Cerebellar nuclear complex (tissue), 1 donor: ENCODE data around the gene ALDH1A3.

Source experiments
- DNase-seq, 2 experiments: peaks; one replicate each; lab custom pipeline; 2025; lab: John Stamatoyannopoulos, UW

ALDH1A3 gene

DNA sequence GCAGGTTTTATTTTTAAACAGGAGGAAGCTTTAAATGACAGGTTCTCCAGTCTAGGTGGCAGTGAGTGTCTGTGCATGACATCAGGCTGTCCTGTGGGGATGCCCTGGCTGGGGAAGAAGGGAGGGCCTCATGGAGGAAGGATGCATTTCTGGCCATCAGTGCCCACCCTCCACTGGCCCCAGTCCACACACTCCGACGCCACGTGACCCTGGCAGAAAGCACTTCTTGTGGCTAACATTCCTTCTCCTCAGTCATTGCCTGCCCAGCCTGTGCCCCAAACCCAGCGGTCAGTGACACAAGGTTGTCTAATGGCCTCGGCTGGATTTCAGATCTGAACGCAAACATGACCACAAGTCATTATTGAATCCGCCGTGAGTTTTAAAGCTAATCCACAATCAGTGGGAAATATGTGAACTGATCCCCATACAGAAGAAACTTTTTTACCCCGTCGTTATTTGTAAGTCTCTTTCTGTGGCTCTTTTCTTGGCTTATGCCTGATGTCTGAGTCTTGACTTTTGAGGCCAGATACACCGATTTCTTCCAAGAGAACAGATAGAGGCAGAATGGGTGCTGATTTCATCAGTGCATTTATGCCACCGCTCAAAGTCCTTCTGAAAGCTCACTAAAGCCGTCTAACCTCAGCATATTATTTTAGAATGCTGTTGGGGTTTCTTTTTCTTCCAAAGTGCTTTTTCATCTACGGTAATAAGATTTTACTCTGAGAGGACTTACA is 22.2 kb downstream of the ALDH1A3 start:
- DNase-seq, result no peak

DNA sequence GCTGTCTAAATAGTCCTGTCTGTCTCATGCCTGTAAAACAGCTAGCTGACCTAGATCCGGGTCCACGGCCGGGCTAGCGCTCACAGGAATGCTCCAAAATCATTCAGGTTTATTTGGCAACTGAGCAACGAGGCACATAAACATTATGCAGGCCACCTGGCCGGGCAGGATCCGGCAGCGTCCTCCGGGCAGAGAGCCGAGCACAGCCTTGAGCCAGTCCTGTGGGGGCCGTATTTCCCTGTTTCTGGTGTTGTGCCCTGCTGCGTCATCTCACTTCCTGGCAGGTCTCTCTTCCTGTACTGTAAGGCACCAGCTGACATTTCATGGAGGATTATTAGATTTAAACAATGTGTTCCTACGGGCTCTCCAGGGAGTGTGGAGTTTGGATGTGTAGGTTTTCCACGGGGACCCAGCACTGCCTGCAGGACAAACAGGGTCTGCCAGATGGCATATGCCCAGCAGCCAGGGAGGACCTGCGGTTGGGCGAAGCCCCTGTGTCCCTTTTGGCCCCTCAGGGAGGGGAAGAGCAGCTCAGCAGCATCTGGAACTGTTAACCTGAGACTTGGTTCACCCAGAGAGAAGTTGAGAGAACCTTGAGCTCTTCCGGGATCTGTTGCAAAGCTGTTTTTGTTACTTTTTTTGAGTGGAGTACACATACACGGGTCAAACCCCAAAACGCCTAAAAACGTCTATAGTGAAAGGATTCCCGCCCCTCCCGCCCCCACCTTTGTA is 23.0 kb downstream of the ALDH1A3 start:
- DNase-seq, result peak; percentile 86 to 95

DNA sequence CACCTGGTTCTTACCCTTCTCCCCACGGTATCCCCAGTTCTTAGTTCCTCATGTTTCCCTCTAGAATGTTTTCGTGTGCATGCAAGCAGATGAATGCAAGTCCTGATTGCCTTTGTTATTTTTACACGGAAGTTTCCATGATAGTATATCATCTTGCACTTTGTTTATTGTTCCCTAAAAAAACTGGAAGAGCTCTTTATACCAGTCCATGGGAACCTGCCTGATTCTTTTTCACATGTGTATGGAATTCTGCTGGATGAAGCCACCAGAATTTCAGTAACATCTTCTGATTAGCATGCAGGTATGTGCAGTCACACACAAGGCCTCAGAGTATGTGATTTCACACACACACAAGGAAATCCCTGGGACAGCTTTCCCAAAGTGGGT is 23.5 kb downstream of the ALDH1A3 start:
- DNase-seq, result no peak

DNA sequence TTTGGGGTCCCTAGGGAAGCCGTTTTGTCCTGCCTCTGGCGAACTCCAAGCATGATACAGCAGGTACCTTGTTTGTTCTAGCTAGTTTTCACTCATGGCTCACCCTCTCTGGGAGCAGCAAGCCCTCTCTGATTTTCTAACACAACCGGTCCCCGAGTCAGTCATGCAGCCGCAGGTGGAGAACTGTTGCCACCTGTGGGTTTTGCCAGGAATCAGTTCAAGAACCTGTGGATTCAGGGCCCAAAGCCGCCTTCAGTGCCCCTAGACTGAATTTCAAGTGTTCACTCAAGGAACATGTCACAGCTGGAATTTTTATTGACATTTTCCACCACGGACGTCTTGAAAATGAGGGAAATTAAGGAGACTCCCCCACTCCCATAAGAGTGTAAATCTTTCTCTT is 26.2 kb downstream of the ALDH1A3 start:
- DNase-seq, result no peak

DNA sequence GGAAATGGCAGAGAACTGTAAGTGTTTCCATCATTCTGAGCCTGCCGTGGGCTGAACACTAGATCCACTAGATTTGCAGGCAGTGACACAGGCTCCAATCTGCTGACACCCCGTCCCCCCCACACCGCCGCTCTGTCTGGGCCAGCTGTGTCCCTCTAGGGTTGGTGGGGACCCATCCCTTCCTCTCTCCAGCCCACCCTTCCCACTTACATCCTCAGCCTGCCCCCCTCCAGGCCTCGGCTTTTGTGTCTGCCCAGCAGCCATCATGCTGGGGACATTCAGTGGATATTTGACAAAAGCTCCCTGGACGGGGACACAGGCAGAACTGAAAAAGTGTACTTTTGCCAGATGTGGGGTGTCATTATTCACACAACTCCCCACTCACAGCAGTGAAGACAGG is 28.8 kb downstream of the ALDH1A3 start:
- no peak for DNase-seq

DNA sequence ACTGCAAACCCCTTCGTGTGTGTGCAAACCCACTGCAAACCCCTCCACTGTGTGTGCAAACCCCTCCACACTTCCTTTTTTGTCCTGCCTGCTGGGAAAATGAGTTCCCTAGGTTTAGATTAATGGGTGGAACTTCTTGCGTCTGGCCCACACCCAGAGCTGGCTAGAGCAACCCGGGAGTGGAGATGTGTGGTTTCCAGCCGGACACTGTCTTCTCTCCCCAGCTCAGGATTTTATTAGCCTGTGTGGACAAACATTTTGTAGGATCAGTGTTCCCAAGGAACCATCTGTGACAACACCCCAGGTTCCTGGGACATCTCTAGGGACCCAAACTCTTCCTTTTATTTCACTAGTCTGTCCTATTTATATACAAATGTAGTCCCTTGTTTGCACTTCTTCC is 29.9 kb downstream of the ALDH1A3 start:
- DNase-seq, result no peak

DNA sequence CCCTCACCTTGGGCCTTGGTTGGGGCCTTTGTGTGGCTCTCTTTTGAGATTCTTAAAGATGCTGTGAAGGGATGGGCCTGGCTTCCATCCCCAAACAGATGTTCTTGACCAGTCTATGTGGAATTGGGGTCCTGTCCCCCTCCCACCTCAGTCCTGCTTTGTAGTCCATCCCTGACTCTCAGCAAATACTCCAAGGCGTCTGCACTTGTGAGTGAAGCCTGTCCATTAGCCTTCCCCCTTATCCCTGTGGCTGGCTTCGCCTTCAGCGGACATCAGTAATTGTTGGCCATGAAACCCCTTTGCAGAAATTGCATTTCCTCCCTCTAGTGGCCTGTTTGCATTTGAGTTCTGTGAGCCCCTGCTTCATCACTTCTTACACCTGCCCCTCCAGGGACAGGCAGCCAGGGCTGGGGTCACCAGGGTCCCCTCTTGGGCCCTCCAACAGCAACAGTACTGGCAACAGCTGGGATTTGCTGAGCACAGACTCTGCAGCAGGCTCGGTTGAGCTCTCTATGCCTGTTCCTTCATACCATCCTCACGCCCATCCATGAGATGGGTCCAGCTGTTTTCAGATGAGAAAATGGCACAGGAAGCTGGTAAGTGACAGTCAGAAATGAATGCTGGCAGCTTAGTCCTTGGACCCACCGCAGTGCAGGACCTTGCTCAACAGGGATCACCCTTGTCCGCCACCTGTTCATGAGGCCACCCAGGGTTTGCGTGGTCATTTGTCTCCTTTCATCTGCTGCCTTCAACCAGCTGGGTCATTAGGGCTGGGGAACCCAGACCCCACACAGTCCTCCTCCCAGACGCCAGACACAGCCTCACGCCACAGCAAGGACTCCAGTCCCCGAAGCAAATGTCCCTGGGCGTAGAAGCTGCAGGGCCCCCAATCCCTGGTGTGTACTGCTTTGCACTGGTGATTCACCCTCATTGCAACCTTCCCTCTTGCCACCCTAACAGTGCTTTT is 30.6 kb downstream of the ALDH1A3 start:
- DNase-seq, result no peak

DNA sequence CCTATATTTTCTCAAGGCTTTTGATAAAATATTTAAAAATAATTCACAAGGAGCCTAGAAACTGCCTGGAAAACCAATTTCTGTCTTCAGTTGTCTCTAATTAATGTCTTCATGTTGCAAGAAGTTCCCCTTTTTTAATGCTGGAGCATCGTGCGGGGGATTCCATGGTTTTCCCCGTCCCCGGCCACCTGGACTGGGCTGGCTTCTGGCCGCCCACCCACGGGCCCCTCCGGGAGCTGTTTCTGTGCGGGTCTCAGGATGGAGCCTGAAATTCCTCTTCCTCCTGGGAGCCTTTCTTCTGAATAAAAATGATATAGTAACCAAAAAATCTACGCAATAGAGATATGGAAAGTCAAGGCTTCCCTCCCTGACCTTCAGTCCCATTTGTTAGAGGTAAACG is 31.5 kb downstream of the ALDH1A3 start:
- DNase-seq, result no peak

DNA sequence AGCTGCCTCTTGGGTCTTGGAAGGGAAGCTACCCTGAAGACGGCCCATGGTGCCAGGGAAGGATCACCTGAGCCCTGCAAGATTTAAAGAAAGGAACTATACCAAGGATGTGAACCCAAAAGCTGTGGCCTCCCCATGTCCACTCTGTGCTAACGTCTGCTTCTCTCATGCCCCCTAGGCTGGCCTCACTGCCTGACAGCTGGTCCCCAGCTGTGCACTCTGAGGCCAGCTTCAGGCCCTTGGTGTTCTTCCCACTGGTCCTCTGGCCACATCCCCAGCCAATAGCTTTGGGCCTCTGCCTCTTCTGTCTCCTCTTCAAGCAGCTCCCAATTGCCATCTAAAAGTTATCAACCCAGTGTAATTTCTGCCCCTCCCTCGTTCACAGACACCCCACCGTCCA is 34.3 kb downstream of the ALDH1A3 start:
- DNase-seq, result no peak

DNA sequence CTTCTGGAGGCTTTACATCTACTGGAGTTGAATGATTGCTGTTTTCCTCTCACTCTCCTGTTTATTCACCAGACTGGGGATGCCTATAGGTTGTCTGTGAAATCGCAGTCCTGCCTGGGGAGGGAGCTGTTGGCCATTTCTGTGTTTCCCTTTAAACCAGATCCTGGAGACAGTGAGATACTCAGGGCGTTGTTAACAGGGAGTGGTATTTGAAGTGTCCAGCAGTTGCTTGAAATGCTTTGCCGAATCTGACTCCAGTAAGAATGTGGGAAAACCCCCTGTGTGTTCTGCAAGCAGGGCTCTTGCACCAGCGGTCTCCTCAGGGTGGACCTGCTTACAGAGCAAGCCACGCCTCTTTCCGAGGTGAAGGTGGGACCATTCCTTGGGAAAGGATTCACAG is 35.2 kb downstream of the ALDH1A3 start:
- DNase-seq, result no peak

DNA sequence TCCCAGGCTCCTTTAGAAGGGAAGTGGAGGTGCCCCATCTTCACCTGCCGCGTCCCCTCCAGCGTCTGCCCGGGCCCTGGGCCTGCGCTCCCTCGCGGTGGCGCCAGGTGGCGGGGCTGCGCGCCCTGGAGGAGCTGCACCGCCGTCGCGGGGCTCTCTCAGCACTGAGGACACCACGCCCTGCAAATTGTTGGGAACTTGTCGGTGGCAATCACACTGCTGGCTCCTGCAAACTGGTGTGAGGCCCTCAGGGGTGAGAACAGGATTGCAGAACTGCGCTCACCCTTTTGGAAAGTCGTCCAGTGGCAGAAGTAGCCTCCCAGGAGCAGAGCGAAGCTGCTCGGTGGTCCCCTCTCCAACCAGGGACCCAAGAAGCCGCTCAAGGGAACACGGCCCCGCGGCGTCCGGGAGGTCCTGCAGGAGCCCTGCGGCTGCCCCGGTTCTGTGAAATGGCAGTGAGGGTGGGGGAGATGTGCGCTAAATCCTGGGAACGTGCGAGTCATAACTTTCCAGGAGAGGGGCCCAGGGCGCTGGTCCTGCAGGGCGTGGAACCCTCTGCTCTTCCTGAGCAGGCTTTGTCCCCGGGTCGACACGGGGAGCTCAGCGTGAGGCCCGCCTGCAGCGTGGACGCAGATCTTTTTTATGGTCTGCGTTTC is 38.5 kb downstream of the ALDH1A3 start:
- DNase-seq, result no peak

DNA sequence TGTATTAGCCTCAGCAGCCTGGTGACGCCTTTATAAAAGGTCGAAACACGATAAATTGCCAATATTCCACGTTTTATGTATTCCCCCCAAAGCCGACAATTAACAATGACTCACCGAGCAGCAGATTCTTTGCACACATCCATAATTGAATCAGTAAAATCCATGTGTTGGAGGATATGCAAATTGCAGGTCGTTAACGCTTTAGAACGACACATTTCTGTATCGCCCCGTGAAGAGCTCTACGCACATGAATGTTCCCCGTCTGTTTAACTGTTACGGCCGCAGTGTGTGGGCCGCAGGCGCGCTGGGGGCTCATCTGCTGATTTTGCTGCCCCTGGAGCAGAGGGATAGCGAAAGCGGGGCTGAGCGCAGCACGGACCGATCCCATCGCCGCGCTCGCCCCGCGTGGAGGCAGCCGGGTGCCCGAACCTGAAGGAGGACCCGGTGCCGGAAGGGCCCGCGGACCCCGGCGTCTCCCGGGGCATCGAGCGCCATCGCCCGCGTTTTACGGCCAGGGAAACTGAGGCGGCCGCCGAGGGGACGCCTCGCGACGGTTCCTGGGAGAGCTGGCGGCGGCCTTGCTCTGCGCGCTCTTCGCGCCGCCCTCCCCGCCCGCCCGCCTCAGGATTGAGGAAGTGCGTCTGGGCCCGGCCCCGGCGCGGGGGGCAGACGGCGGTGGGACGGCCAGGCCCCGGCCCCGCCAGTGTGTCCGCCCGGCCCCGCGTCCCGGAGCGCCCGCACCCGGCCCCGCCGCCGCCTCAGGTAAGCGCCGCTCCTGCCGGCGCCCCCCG is 39.3 kb downstream of the ALDH1A3 start, which contains the start of gene LRRK1:
TSS of gene LRRK1 (plus strand) at position 668 of the 791 bp plus-strand sequence. CDS start 5,276 bp downstream, outside the sequence.
- no peak for DNase-seq

DNA sequence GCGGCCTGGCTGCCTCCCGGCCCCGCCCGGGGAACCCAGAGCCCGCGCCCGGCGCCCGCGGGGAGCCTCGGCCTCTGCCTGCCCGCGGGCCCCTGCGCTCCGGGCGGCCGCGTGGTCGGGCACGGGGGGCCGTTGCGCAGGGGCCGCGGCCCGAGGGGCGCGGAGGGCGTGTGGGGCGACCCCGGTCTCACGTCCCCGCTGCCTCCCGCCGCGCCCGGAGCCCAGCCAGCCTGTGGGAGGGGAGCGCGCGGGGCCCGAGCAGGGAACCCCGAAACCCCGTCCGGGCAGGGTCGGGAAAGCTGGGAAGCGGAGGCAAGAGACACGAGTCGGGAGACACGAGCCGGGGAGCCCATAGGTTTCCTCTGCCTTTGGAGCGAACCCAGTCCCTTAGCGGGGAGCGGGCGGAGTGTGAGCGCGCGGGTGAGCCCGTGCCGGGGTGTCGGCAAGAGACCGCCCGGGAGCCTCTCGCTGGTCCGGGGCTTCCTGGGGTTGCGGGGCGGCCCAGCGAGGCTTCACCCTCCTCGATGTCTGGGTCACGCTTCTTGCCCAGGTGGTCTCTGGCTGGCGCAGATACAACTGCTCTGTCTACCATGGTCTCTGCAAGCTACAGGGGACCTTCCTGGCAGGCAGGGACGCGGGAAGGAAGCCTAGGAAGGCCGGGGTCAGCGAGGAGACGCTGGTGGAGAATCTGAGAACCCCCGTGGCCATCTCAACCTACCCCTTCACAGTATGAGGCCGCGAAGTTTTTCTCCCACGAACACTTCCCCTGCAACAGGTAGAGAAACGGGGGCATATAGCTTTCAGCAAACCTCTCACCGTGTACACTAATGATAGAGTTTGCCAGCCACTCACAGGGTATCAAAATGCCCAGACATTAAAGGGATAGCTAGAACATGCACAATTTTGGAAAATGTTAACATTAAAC is 40.1 kb downstream of the ALDH1A3 start:
- no peak for DNase-seq

DNA sequence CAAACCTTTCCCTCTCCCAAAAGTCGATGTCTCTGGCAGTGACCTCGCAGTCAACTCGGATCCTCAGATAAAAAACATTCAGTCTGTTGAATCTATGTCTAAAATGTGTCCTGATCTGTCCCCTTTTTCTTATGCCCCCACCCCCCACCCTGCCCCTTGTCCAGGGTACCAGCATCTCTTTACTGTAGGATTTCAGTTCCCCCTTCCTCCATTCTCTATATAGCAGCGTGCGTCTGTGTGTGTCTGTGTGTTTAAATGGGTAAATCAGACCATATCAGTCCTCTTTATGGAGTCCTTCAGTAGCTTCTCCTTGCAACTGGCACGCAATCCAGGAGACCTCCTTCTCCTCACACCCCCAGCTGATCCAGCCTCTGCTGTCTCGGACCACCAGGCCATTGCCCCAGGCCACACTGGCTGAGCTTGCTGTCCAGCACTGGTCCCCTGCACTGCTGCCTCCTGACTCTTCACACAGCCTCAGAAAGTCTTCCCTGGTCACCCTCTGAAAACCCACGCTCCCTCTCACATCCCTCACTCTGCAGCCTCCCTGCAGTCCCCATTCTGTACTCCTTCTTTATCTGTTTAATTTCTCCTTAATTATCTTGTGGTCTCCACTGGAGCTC is 41.0 kb downstream of the ALDH1A3 start:
- DNase-seq, result no peak

DNA sequence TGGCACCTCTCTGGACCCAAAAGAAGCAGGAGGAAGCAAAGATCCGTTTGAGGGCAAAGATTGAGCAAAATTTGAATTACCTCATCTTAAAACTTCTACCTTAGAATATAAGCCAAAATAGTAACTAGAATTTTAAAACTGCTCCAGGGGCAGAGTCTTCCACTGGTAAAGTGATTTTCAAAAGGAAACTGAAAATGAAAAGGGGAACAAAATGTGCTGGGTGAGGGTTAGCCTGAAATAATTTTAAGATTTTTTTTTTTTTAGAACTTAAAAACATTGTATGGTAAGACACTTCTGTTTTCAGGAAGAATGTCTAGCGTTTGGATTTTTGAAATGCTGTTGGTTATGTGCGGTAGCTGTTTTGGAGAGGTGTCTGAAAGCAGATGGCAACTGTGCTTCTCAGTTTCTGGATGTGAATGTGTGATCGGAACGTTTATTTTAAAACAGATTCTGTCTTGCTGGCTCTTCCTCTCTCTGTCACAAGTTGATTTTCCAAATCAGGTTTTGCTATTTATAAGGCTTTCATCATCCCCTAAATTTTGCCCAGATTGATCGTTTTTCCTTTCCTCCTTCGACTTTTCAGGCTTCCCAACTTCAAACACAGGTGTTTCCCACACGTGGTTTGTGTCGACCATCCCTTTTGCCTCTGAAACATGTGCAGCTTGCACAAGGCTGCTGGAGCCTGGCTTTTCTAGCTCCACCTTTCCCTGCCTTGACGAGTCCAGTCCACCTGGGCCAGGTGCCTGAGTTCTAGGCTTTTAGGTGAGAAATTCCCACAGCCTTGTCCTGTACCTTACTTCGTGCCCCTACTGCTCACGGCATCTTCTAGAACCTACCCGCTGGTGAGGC is 42.8 kb downstream of the ALDH1A3 start:
- no peak for DNase-seq

DNA sequence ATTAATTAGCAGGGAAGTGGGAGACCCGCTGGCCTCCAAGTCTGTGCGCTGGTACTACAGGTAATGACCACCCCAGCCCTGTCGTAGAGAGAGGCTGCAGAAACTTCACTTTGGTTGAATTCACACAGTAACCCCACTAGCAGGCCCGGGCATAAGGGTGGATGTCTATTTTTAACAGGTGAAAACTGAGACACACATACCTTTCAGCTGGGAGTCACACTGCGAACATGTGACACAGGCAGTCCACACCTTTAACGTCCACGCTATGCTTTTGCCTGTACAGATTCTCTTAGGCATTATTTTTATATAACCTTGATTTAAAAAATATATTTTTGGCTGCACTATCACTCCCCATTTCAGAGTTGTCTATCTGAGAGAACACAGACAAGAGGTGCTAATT is 43.4 kb downstream of the ALDH1A3 start:
- no peak for DNase-seq

DNA sequence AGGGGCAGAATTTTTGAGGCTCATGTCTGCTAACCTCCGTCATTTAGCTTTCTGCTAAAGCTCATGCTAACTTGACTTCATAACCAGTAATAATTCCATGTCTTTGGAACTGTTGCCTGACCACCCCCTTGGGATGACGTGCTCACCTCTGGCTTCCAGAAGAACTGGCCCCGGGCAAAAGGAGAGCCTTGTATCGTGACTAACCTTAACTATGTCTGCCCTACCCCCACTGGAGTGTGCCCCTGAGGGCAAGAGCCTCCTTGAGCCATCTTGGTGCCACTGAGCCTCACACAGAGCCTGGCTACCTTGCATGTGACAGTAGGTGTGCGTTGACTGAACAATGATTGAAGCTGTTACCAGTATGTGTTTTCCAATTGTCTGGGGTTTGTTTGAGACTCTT is 44.3 kb downstream of the ALDH1A3 start:
- DNase-seq, result no peak

DNA sequence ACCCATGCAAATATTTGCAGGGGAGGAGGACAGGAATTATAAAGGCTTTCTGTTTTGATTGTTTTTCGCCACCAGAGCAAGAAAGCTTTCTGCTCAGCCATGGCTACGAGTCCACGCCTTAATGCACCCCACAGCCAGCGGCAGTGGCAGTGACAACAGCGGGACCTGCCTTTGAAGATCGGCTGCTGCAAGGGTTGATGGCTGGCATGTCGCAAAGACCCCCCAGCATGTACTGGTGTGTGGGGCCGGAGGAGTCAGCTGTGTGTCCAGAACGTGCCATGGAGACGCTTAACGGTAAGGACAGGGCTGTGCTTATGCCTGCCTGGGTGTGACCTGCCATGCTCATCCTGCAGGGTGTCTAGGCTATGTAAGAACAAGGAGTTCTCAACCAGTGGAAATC is 44.8 kb downstream of the ALDH1A3 start:
- DNase-seq, result no peak

DNA sequence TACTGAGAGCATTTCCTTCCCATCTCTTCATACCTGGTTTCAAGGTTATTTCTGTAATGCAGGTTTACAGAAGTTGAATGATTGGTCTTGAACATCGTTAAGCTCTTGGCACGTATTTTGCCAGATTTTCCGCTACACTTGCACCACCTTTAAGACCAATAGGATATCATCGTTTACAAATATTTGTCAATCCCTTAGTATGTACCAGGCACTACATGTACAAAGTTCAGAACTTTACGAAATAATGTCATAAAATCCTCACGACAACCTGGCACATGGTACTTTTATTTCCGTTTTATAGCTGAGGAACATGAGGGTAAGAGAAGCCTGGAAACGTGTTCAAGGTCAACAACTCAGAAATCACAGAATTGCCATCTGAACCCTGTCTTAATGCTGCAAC is 45.8 kb downstream of the ALDH1A3 start:
- DNase-seq, result no peak
